ENCODE data around the gene SMYD4. TPM values are rescaled to one million over a fixed set of nuclear protein-coding genes. Genes with fewer than 3 reads are reported as not detected.
"Not testable (repeated sequence)": the region's sequence is repeated elsewhere in the genome, so short reads cannot be mapped to it uniquely, and the experiment has no call there.

The SMYD4 gene
- total and polyA plus RNA-seq, 2 donors = 7.0 to 8.1 TPM

- 93% methylated on average over 12 of the region's 12 CpGs for WGBS
- Histone ChIP-seq H3K36me3 (ENCODE audit: control insufficient read depth in 2 of 2, insufficient read depth in 2 of 2, low read length in 1 of 2) (peaks cover 0 to 6% of the 10 kb centered on the region in 2 donors), H3K9me3 (ENCODE audit: control insufficient read depth in 2 of 2, insufficient read depth in 1 of 2, low read length in 1 of 2) (no peaks in the 10 kb centered on the region), H3K27me3 (ENCODE audit: control insufficient read depth in 2 of 2, insufficient read depth in 1 of 2, low read length in 1 of 2) (no peaks in the 10 kb centered on the region), H3K4me3 (ENCODE audit: low read length in 2 of 2) (no peak overlapping the region), H3K4me1 (ENCODE audit: control insufficient read depth in 2 of 2, insufficient read depth in 2 of 2, low read length in 2 of 2) (peaks cover 31 to 64% of the 10 kb centered on the region in 2 donors), H3K27ac (ENCODE audit: low read depth in 1 of 2, low read length in 1 of 2) (no peak overlapping the region)
- DNase-seq (ENCODE audit: low read depth in 6 of 9, low spot score in 9 of 9) = no peak
These were observed 62.3 kb downstream of the SMYD4 start for GRCh38 chr17:1767358-1767757.

- peaks cover 35 to 68% of the 10 kb centered on the region in 2 donors for H3K4me1 ChIP-seq (ENCODE audit: control insufficient read depth in 2 of 2, insufficient read depth in 2 of 2, low read length in 2 of 2)
- no peaks in the 10 kb centered on the region for H3K27me3 ChIP-seq (ENCODE audit: control insufficient read depth in 2 of 2, insufficient read depth in 1 of 2, low read length in 1 of 2)
- no peak overlapping the region for H3K4me3 ChIP-seq (ENCODE audit: low read length in 2 of 2)
- peak overlapping the region in 1 of 2 donors; percentile 6 for H3K27ac ChIP-seq (ENCODE audit: low read depth in 1 of 2, low read length in 1 of 2)
- no peaks in the 10 kb centered on the region for H3K9me3 ChIP-seq (ENCODE audit: control insufficient read depth in 2 of 2, insufficient read depth in 1 of 2, low read length in 1 of 2)
- DNase-seq (ENCODE audit: low read depth in 6 of 9, low spot score in 9 of 9) = no peak
- peaks cover 0 to 4% of the 10 kb centered on the region in 2 donors for H3K36me3 ChIP-seq (ENCODE audit: control insufficient read depth in 2 of 2, insufficient read depth in 2 of 2, low read length in 1 of 2)
- WGBS = 96% methylated on average over 21 of the region's 21 CpGs
These were observed 63.1 kb downstream of the SMYD4 start for GRCh38 chr17:1766382-1767135.

- Histone ChIP-seq H3K4me3 (ENCODE audit: low read length in 2 of 2) (no peak overlapping the region), H3K36me3 (ENCODE audit: control insufficient read depth in 2 of 2, insufficient read depth in 2 of 2, low read length in 1 of 2) (no peaks in the 10 kb centered on the region), H3K9me3 (ENCODE audit: control insufficient read depth in 2 of 2, insufficient read depth in 1 of 2, low read length in 1 of 2) (no peaks in the 10 kb centered on the region), H3K4me1 (ENCODE audit: control insufficient read depth in 2 of 2, insufficient read depth in 2 of 2, low read length in 2 of 2) (peaks cover 27 to 58% of the 10 kb centered on the region in 2 donors), H3K27me3 (ENCODE audit: control insufficient read depth in 2 of 2, insufficient read depth in 1 of 2, low read length in 1 of 2) (no peaks in the 10 kb centered on the region), H3K27ac (ENCODE audit: low read depth in 1 of 2, low read length in 1 of 2) (peak overlapping the region in 1 of 2 donors; percentile 8)
- WGBS = 96% methylated on average over 3 of the region's 3 CpGs
- DNase-seq (ENCODE audit: low read depth in 6 of 9, low spot score in 9 of 9) = no peak
These were observed 64.1 kb downstream of the SMYD4 start for GRCh38 chr17:1765576-1765975.

DNA sequence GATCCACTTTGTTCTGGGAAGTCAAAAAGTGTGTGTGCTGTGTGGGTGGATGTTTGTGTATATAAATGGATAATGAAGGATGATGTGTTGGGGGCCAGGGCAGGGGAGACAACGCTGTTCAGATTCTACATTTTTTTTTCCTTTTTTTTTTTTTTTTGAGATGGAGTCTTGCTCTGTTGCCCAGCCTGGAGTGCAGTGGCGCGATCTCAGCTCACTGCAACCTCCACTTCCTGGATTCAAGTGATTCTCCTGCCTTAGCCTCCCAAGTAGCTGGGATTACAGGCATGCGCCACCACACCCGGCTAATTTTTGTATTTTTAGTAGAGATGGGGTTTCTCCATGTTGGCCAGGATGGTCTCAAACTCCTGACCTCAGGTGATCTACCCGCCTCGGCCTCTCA is 65.0 kb downstream of the SMYD4 start:
- H3K9me3 ChIP-seq (ENCODE audit: control insufficient read depth in 2 of 2, insufficient read depth in 1 of 2, low read length in 1 of 2); H3K27me3 ChIP-seq (ENCODE audit: control insufficient read depth in 2 of 2, insufficient read depth in 1 of 2, low read length in 1 of 2); H3K4me3 ChIP-seq (ENCODE audit: low read length in 2 of 2); H3K36me3 ChIP-seq (ENCODE audit: control insufficient read depth in 2 of 2, insufficient read depth in 2 of 2, low read length in 1 of 2); DNase-seq (ENCODE audit: low read depth in 6 of 9, low spot score in 9 of 9): not testable (repeated sequence)
- peaks cover 26 to 50% of the 10 kb centered on the region in 2 donors for H3K4me1 ChIP-seq (ENCODE audit: control insufficient read depth in 2 of 2, insufficient read depth in 2 of 2, low read length in 2 of 2)
- H3K27ac ChIP-seq (ENCODE audit: low read depth in 1 of 2, low read length in 1 of 2) = peak overlapping the region; percentile 88 to 90
- WGBS = 86% methylated on average over 7 of the region's 7 CpGs

DNA sequence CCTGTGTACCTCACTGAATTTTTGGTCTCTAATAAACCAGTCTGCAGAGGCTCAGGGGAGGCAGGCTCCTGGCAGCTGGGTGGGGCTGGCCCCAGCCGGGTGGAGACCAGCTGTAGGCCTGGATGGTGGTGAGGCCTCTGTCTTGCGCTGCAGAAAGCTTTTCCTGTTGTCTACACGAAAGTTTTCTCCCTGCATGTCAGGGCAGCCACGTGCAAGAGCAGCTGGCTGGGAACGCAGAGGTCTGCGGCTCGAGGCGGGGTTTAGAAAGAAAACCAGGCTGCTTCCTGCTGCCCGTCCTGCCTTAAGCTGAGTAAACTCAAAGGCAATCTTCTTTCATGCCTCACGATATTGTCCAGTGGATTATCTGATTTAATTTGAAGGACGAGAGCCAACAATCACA is 65.4 kb downstream of the SMYD4 start:
- H3K27me3 ChIP-seq (ENCODE audit: control insufficient read depth in 2 of 2, insufficient read depth in 1 of 2, low read length in 1 of 2) = no peaks in the 10 kb centered on the region
- H3K4me3 ChIP-seq (ENCODE audit: low read length in 2 of 2) = peak overlapping the region in 1 of 2 donors; percentile 18
- peak; percentile 64 to 93 (median 79) for DNase-seq (ENCODE audit: low read depth in 6 of 9, low spot score in 9 of 9)
- peak overlapping the region; percentile 88 to 90 for H3K27ac ChIP-seq (ENCODE audit: low read depth in 1 of 2, low read length in 1 of 2)
- H3K36me3 ChIP-seq (ENCODE audit: control insufficient read depth in 2 of 2, insufficient read depth in 2 of 2, low read length in 1 of 2) = no peaks in the 10 kb centered on the region
- peaks cover 26 to 46% of the 10 kb centered on the region in 2 donors for H3K4me1 ChIP-seq (ENCODE audit: control insufficient read depth in 2 of 2, insufficient read depth in 2 of 2, low read length in 2 of 2)
- under 1% methylated on average over 11 of the region's 11 CpGs for WGBS
- H3K9me3 ChIP-seq (ENCODE audit: control insufficient read depth in 2 of 2, insufficient read depth in 1 of 2, low read length in 1 of 2) = no peaks in the 10 kb centered on the region

- WGBS = 67% methylated on average over 22 of the region's 22 CpGs
- Histone ChIP-seq H3K4me1 (ENCODE audit: control insufficient read depth in 2 of 2, insufficient read depth in 2 of 2, low read length in 2 of 2) (peaks cover 26 to 44% of the 10 kb centered on the region in 2 donors), H3K9me3 (ENCODE audit: control insufficient read depth in 2 of 2, insufficient read depth in 1 of 2, low read length in 1 of 2) (no peaks in the 10 kb centered on the region), H3K27ac (ENCODE audit: low read depth in 1 of 2, low read length in 1 of 2) (peak overlapping the region; percentile 88 to 90), H3K4me3 (ENCODE audit: low read length in 2 of 2) (peak overlapping the region; percentile 19 to 23), H3K27me3 (ENCODE audit: control insufficient read depth in 2 of 2, insufficient read depth in 1 of 2, low read length in 1 of 2) (peaks cover 0 to 3% of the 10 kb centered on the region in 2 donors), H3K36me3 (ENCODE audit: control insufficient read depth in 2 of 2, insufficient read depth in 2 of 2, low read length in 1 of 2) (no peaks in the 10 kb centered on the region)
- peak in 1 of 9 donors; percentile 45 for DNase-seq (ENCODE audit: low read depth in 6 of 9, low spot score in 9 of 9)
These were observed 66.5 kb downstream of the SMYD4 start for GRCh38 chr17:1762901-1763898.

- H3K27me3 ChIP-seq (ENCODE audit: control insufficient read depth in 2 of 2, insufficient read depth in 1 of 2, low read length in 1 of 2) = peaks cover 0 to 3% of the 10 kb centered on the region in 2 donors
- no peaks in the 10 kb centered on the region for H3K36me3 ChIP-seq (ENCODE audit: control insufficient read depth in 2 of 2, insufficient read depth in 2 of 2, low read length in 1 of 2)
- peak overlapping the region; percentile 19 to 23 for H3K4me3 ChIP-seq (ENCODE audit: low read length in 2 of 2)
- 83% methylated on average over 21 of the region's 21 CpGs for WGBS
- H3K4me1 ChIP-seq (ENCODE audit: control insufficient read depth in 2 of 2, insufficient read depth in 2 of 2, low read length in 2 of 2) = peaks cover 26 to 44% of the 10 kb centered on the region in 2 donors
- H3K9me3 ChIP-seq (ENCODE audit: control insufficient read depth in 2 of 2, insufficient read depth in 1 of 2, low read length in 1 of 2) = no peaks in the 10 kb centered on the region
- no peak for DNase-seq (ENCODE audit: low read depth in 6 of 9, low spot score in 9 of 9)
- H3K27ac ChIP-seq (ENCODE audit: low read depth in 1 of 2, low read length in 1 of 2) = peak overlapping the region; percentile 26 to 90
These were observed 67.3 kb downstream of the SMYD4 start for GRCh38 chr17:1762233-1762900.

- DNase-seq (ENCODE audit: low read depth in 6 of 9, low spot score in 9 of 9) = no peak
- no peak overlapping the region for H3K4me3 ChIP-seq (ENCODE audit: low read length in 2 of 2)
- H3K27me3 ChIP-seq (ENCODE audit: control insufficient read depth in 2 of 2, insufficient read depth in 1 of 2, low read length in 1 of 2) = peaks cover 0 to 3% of the 10 kb centered on the region in 2 donors
- no peak overlapping the region for H3K27ac ChIP-seq (ENCODE audit: low read depth in 1 of 2, low read length in 1 of 2)
- no peaks in the 10 kb centered on the region for H3K9me3 ChIP-seq (ENCODE audit: control insufficient read depth in 2 of 2, insufficient read depth in 1 of 2, low read length in 1 of 2)
- H3K4me1 ChIP-seq (ENCODE audit: control insufficient read depth in 2 of 2, insufficient read depth in 2 of 2, low read length in 2 of 2) = peaks cover 24 to 29% of the 10 kb centered on the region in 2 donors
- H3K36me3 ChIP-seq (ENCODE audit: control insufficient read depth in 2 of 2, insufficient read depth in 2 of 2, low read length in 1 of 2) = no peaks in the 10 kb centered on the region
- WGBS = 97% methylated on average over 5 of the region's 5 CpGs
These were observed 70.2 kb downstream of the SMYD4 start for GRCh38 chr17:1759529-1759928.

Measured in thymus (tissue), 11 donors.